ENCODE measurements around the gene G0S2.

The G0S2 gene

DNA sequence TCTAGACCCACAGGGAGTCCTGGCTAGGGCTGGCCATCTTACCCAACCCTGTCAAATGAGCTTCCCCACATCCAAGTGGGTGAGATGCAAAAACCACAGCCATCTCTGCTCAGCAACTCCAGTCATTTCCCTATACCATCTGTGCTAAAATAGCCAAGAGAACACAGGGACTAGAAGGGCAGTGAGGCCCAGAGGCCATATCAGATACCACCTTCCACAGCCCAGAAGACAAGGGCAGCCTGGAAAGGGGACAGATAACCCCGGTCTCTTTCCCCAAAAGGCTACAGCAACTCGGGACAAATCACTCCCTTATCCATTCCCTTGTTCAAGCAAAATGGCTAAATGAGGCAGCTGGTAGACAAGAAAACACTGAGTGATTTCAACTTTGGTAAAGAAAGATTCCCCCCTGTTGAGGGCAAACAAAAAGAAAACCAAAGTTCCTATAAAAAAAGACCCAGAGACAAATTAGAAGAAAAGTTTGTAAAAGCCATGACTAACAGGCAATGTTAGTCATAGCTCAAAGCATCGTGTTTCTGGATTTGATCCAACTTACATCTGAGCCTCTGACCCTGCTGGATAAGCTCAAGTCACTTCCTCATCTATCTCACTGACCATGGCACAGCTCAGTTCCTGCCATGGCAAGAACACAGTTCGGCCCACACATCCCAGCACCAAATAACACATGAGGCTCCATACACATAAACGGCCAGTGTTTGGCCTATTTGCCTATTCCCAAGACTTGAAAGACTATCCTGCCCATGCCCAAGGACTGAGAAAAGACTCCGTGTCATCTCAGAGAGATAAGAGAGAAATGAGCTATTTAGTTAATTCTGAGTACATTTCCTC is 26.1 kb upstream of the G0S2 start:
- no peak for DNase-seq

DNA sequence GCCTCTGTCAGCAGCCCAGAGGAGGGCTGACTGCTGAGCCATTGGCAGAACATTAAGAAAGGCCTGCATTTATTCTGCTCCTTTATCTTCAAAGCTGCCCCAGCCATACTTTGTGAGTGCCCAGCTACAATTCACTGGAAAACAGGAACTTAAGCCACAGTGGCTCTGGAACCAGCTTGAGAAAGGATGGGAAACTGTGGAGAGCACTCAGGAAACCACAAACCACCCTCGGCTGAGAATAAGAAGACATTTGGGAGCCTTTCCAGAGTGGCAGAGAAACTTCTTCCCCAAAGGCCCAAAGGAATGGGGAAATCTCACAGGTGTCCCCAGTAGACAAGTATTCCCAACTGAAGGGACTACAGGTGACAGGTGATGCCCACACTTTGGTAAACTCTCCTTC is 24.8 kb upstream of the G0S2 start:
- DNase-seq, result no peak

DNA sequence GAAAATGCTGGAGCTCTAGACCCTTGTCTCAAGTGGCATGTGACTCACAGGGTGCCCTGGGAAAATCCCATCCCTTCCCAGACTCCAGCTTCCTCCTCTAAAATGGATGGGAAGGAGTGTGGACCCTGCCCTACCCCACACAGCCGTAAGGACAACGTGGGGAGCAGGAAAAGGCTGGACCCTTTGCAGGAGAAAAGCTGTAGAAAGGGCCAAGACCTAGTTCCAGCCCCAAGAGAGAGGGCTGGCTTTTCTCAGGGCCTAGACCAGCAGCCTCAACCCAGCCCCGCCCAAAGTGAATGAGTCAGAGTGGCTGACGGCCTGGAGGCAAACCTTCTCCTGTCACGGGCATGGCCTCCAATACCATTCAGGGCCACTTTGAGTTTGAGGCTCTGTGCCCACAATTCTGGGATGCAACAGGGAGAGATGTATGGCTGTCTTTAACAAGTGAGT is 24.0 kb upstream of the G0S2 start:
- DNase-seq, result no peak

GRCh38 chr1:209652121-209652735 is 23.0 kb upstream of the G0S2 start, which contains the start of gene LAMB3:
Gene LAMB3 (minus strand): TSS chr1:209652425. CDS start chr1:209650944, 1,481 bp downstream.
- no peak for DNase-seq

GRCh38 chr1:209652873-209653401 is 22.3 kb upstream of the G0S2 start:
- no peak for DNase-seq

DNA sequence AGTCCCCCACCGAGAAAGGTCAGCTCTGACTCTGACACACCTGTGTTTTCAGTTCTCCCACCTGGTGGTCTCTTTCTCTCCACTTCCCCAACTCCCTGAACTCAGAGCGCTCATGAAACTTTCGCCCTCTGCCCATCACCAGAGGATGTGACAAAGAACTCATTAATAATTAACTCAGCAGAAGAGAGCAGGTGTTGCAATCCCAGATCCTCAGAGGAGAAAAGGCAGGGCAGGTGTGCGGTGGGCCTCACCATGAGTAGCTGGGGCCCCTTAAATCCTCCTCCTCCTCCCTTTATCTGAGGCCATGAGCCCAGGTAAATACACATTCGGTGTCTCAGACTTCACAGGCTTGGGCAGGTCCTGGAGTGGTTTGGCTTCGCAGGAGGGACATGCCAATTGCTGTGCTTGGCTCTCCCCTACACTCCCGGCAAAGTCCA is 21.3 kb upstream of the G0S2 start:
- no peak for DNase-seq

- DNase-seq, result no peak
Measured at GRCh38 chr1:209655411-209656231, 19.6 kb upstream of the G0S2 start.

- DNase-seq, result no peak
Measured at GRCh38 chr1:209657140-209657879, 17.9 kb upstream of the G0S2 start.

DNA sequence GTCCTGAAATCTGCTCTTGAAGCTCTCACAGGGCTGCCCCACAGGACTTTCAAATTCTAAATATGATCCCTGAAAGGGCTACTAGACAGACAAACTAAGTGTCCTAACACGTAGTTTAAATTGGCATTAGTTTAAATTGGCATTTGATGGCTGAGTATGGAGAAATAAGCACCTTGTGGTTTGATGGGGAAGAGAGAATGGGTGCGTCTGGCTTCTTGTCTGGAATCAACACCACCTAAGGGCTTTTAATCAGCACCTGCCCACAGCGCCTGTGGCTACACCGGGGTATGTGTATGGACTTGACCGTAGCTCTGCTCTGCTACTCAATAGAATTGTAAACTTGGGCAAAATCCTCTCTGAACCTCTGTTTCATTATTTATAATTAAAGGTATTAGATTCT is 17.3 kb upstream of the G0S2 start:
- DNase-seq, result no peak

GRCh38 chr1:209659909-209660308 is 15.3 kb upstream of the G0S2 start:
- DNase-seq, result no peak

DNA sequence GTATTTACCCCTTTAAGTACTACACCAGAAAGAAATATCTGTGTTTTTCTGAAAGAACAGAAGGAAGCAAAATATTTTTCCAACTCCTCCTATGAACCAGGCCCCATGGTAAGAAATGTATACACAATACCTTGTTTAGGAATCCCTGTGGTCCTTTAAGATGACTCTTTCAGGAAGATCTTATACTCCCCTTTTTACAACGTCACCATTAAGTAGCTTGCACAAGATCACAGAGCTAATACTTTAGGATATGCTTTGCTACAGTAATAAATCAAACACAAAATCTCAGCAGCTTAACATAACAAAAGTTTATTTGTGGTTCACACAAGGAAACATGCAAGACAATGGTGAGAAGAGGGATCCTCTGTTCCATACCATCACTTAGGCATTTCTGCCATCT is 14.1 kb upstream of the G0S2 start:
- no peak for DNase-seq

- no peak for DNase-seq
Measured at GRCh38 chr1:209662879-209663327, 12.3 kb upstream of the G0S2 start.

DNA sequence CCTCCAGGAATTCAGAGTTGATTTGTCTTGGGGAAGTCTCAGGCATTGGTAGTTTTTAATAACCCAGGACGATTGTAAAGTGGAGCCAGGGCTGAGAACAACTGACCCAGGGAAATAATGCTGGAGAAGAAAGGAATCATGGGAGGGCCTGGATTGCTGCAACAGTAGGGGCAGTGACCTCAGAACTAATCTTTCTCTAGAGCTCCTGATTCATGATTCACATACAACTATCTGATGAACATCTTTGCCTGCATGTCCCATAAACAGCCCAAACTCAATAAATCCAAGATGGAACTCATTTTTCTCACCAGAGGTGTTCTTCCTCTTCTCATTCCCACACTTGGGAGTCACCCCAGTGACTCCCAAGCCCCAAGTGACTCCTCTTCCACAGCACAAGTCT is 8.1 kb upstream of the G0S2 start:
- no peak for DNase-seq

DNA sequence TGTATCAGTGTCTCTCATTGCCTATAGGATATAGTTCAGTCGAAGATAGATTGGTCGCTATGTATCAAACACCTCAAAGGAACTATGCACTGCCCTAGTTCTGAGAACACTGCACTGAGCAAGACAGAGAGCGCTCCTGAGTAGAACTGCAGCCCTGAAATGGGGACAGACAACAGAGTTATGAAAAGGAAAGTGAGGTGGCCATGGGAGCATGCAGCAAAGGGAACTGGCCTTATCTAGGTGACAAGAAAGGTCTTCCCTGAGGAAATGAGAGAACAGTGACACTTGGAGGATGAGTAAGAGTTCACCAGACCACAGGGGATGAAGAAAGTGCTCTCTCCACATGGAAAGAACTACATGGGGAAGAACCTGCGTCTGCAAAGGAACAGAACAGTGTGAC is 7.5 kb upstream of the G0S2 start:
- no peak for DNase-seq

GRCh38 chr1:209670441-209671082 is 4.7 kb upstream of the G0S2 start:
- no peak for DNase-seq

GRCh38 chr1:209672705-209673630 is 2.2 kb upstream of the G0S2 start:
- DNase-seq, result no peak

GRCh38 chr1:209673631-209674417 is 1.4 kb upstream of the G0S2 start:
- DNase-seq, result no peak

DNA sequence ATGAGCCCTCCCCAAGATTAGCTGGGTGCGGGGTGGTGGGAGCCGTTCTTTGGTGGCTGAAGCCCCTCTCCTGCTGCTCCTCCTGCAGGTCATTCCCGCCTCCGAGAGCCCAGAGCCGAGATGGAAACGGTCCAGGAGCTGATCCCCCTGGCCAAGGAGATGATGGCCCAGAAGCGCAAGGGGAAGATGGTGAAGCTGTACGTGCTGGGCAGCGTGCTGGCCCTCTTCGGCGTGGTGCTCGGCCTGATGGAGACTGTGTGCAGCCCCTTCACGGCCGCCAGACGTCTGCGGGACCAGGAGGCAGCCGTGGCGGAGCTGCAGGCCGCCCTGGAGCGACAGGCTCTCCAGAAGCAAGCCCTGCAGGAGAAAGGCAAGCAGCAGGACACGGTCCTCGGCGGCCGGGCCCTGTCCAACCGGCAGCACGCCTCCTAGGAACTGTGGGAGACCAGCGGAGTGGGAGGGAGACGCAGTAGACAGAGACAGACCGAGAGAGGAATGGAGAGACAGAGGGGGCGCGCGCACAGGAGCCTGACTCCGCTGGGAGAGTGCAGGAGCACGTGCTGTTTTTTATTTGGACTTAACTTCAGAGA is 448 bp downstream of the G0S2 start:
- DNase-seq, result peak in 1 of 2 experiments; percentile 1

DNA sequence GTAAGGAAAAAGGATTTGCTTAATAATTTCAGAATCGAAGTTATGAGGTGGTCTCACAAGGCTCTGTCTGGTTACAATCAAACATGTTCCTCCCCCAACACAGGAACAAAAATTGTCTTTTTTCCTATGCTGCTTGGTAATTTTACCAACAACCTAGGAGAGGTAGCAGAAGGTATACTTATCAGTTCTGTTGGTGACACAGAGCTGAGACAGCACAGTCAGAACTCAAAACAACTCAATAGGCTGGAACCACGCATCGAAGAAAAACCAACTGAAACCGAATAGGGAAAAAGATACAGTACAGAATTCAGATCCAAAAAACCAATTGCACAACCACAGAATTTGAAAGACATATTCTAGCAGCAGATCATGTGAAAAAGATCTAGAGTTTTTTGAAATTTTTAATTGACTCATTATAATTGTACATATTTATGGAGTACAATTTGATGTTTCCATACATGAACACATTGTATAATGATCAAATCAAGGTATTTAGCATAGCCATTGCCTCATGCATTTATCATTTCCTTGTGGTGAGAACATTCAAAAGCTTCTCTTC is 3.8 kb downstream of the G0S2 start:
- no peak for DNase-seq
